WTC11 (cell line): ENCODE results near the gene RAC3. TPM values are rescaled to one million over a fixed set of nuclear protein-coding genes. Genes with fewer than 3 reads are reported as not detected.
A peak's percentile ranks its signal among the peaks of the same experiment; 100 is the strongest.

ENCODE experiments used
- ATAC-seq: fragments of 200-7000 bp; cut with Tn5 transposase; 2 replicates; pipeline ENCODE4 v1.10.0; 2021; ENCODE audit warnings: mild to moderate bottlenecking, moderate library complexity
- CTCF ChIA-PET: fragments of 300-600 bp; sonication (Branson Sonifier 250); formaldehyde crosslinking; loops from one replicate; lab custom pipeline; 2021; ENCODE audit warnings: antibody characterized with exemption; lab: Charles Lee
- POLR2A ChIA-PET: fragments of 350-600 bp; sonication (Branson Sonifier 250); formaldehyde crosslinking; loops from one replicate; lab custom pipeline; 2021; ENCODE audit warnings: antibody characterized with exemption; lab: Charles Lee
- DNase-seq: peaks from one replicate; pipeline ENCODE4 v3.0.0; 2021; ENCODE audit warnings: low spot score
- H3K27ac Mint-ChIP-seq: 2 replicates; pipeline ENCODE4 v1.8.0; 2021; ENCODE audit warnings: mixed read lengths
- H3K27me3 Mint-ChIP-seq: 2 replicates; pipeline ENCODE4 v1.8.0; 2021; ENCODE audit warnings: low read depth, mild to moderate bottlenecking, moderate library complexity, mixed read lengths
- H3K36me3 Mint-ChIP-seq: 2 replicates; pipeline ENCODE4 v1.8.0; 2021; ENCODE audit warnings: mixed read lengths
- H3K4me1 Mint-ChIP-seq: 2 replicates; pipeline ENCODE4 v1.8.0; 2022; ENCODE audit warnings: mixed read lengths
- H3K4me3 Mint-ChIP-seq: 2 replicates; pipeline ENCODE4 v1.8.0; 2021; ENCODE audit warnings: mild to moderate bottlenecking, moderate library complexity, mixed read lengths
- H3K9me3 Mint-ChIP-seq: 2 replicates; pipeline ENCODE4 v1.8.0; 2021; ENCODE audit warnings: mixed read lengths
- ATF1 ChIP-seq: sonication (generic); formaldehyde crosslinking; IDR thresholded peaks from 2 replicates; pipeline ENCODE4 v1.8.1; 2023; ENCODE audit warnings: mild to moderate bottlenecking, moderate library complexity, missing genetic modification reagents
- ATF3 ChIP-seq: sonication (generic); formaldehyde crosslinking; conservative IDR thresholded peaks from 2 replicates; pipeline ENCODE4 v1.8.1; 2022; ENCODE audit warnings: mild to moderate bottlenecking, missing genetic modification reagents
- ERG ChIP-seq: fragments of 250-450 bp; sonication (Bioruptor Pico); IDR thresholded peaks from 2 replicates; pipeline ENCODE4 v1.8.0; 2021; ENCODE audit warnings: mild to moderate bottlenecking
- ESRRA ChIP-seq: sonication (generic); formaldehyde crosslinking; IDR thresholded peaks from 2 replicates; pipeline ENCODE4 v1.8.1; 2022; ENCODE audit warnings: mild to moderate bottlenecking, missing genetic modification reagents, borderline replicate concordance
- FOXJ3 ChIP-seq: sonication (generic); formaldehyde crosslinking; IDR thresholded peaks from 2 replicates; pipeline ENCODE4 v1.9.0; 2021; ENCODE audit warnings: missing genetic modification reagents, mild to moderate bottlenecking, borderline replicate concordance
- GABPB1 ChIP-seq: sonication (generic); formaldehyde crosslinking; IDR thresholded peaks from 2 replicates; pipeline ENCODE4 v1.8.1; 2023; ENCODE audit warnings: mild to moderate bottlenecking, missing genetic modification reagents
- GTF2I ChIP-seq: fragments of 250-450 bp; sonication (Bioruptor Pico); conservative IDR thresholded peaks from 2 replicates; pipeline ENCODE4 v1.4.0; 2021; ENCODE audit warnings: mild to moderate bottlenecking
- HMGA2 ChIP-seq: fragments of 250-450 bp; sonication (Bioruptor Pico); IDR thresholded peaks from 2 replicates; pipeline ENCODE4 v1.4.0; 2021; ENCODE audit warnings: mild to moderate bottlenecking, moderate library complexity
- HMGXB4 ChIP-seq: sonication (generic); formaldehyde crosslinking; IDR thresholded peaks from 2 replicates; pipeline ENCODE4 v1.8.1; 2023; ENCODE audit warnings: mild to moderate bottlenecking, moderate library complexity, missing genetic modification reagents
- MAX ChIP-seq: sonication (generic); formaldehyde crosslinking; IDR thresholded peaks from 2 replicates; pipeline ENCODE4 v1.8.0; 2022; ENCODE audit warnings: mild to moderate bottlenecking, missing genetic modification reagents
- MXD4 ChIP-seq: fragments of 250-450 bp; sonication (Bioruptor Pico); IDR thresholded peaks from 2 replicates; pipeline ENCODE4 v1.8.0; 2021; ENCODE audit warnings: mild to moderate bottlenecking, moderate library complexity, borderline replicate concordance
- NR1H2 ChIP-seq: sonication (generic); formaldehyde crosslinking; IDR thresholded peaks from 2 replicates; pipeline ENCODE4 v1.9.0; 2021; ENCODE audit warnings: mild to moderate bottlenecking, moderate library complexity, missing genetic modification reagents
- SP1 ChIP-seq: sonication (generic); formaldehyde crosslinking; conservative IDR thresholded peaks from 2 replicates; pipeline ENCODE4 v1.8.1; 2022; ENCODE audit warnings: missing genetic modification reagents
- TCF7 ChIP-seq: sonication (generic); formaldehyde crosslinking; IDR thresholded peaks from 2 replicates; pipeline ENCODE4 v1.8.0; 2022; ENCODE audit warnings: mild to moderate bottlenecking, low read depth, missing genetic modification reagents, moderate library complexity
- TEAD4 ChIP-seq: sonication (generic); formaldehyde crosslinking; IDR thresholded peaks from 2 replicates; pipeline ENCODE4 v1.8.0; 2022; ENCODE audit warnings: mild to moderate bottlenecking, missing genetic modification reagents
- TP53 ChIP-seq: sonication (generic); formaldehyde crosslinking; IDR thresholded peaks from 2 replicates; pipeline ENCODE4 v1.8.1; 2023; ENCODE audit warnings: mild to moderate bottlenecking, missing genetic modification reagents
- ZBTB43 ChIP-seq: sonication (generic); formaldehyde crosslinking; IDR thresholded peaks from 2 replicates; pipeline ENCODE4 v1.8.1; 2023; ENCODE audit warnings: mild to moderate bottlenecking, missing genetic modification reagents
- ZMAT4 ChIP-seq: fragments of 250-450 bp; sonication (Bioruptor Pico); IDR thresholded peaks from 2 replicates; pipeline ENCODE4 v1.9.0; 2021; ENCODE audit warnings: mild to moderate bottlenecking
- ZNF232 ChIP-seq: sonication (generic); formaldehyde crosslinking; IDR thresholded peaks from 2 replicates; pipeline ENCODE4 v1.8.0; 2022; ENCODE audit warnings: mild to moderate bottlenecking, missing genetic modification reagents
- ZNF396 ChIP-seq: fragments of 250-450 bp; sonication (Bioruptor Pico); IDR thresholded peaks from 2 replicates; pipeline ENCODE4 v1.8.0; 2021; ENCODE audit warnings: mild to moderate bottlenecking, moderate library complexity, borderline replicate concordance
- ZNF416 ChIP-seq: fragments of 250-450 bp; sonication (Bioruptor Pico); IDR thresholded peaks from 2 replicates; pipeline ENCODE4 v1.9.0; 2021; ENCODE audit warnings: mild to moderate bottlenecking, inconsistent platforms
- ZNF671 ChIP-seq: fragments of 250-450 bp; sonication (Bioruptor Pico); IDR thresholded peaks from 2 replicates; pipeline ENCODE4 v1.8.0; 2021; ENCODE audit warnings: mild to moderate bottlenecking
- total RNA-seq: library from RNA; stranded (reverse); gene quantifications from 3 replicates; pipeline ENCODE4 v1.2.3, GENCODE V29; 2021

Gene RAC3
- total RNA-seq, 1 experiment from 2014 or later: 163 TPM

GRCh38 chr17:82003411-82004381 is 27.8 kb upstream of the RAC3 start:
- H3K36me3 Mint-ChIP-seq: no peaks in the 10 kb centered on the region
- no peaks in the 10 kb centered on the region for H3K27me3 Mint-ChIP-seq
- ATAC-seq: peak; percentile 21; the same call in 1 of the 2 replicates
- ChIA-PET POLR2A (no interaction called here), CTCF (interaction anchor here (1.0 to 2.6 kb wide), 5 partner anchors 8 to 34 kb away, joined by 3 to 12 read pairs (median 4); partner anchors contain the start of gene DCXR)
- no peaks in the 10 kb centered on the region for H3K4me1 Mint-ChIP-seq
- TF ChIP-seq ZMAT4 (CRISPR knock-in tag) (no peak), NR1H2 (CRISPR knock-in tag) (no peak), ESRRA (CRISPR knock-in tag) (no peak), SP1 (CRISPR knock-in tag) (no peak), GABPB1 (peak; percentile 79), TCF7 (no peak), HMGXB4 (no peak)
- H3K27ac Mint-ChIP-seq: no peak overlapping the region
- H3K4me3 Mint-ChIP-seq: no peak overlapping the region
- no peak for DNase-seq
- no peaks in the 10 kb centered on the region for H3K9me3 Mint-ChIP-seq

- H3K9me3 Mint-ChIP-seq: no peaks in the 10 kb centered on the region
- H3K4me3 Mint-ChIP-seq: no peak overlapping the region
- ATAC-seq (no peak), DNase-seq (no peak)
- no peaks in the 10 kb centered on the region for H3K36me3 Mint-ChIP-seq
- no peaks in the 10 kb centered on the region for H3K27me3 Mint-ChIP-seq
- no peak overlapping the region for H3K27ac Mint-ChIP-seq
- POLR2A ChIA-PET: no interaction called here
- H3K4me1 Mint-ChIP-seq: no peaks in the 10 kb centered on the region
- CTCF ChIA-PET: interaction anchor here (1.0 to 2.6 kb wide), 4 partner anchors 9 to 33 kb away, joined by 3 to 12 read pairs (median 4); partner anchors contain the start of gene DCXR
- TF ChIP-seq MAX (no peak), GABPB1 (no peak), ATF1 (CRISPR knock-in tag) (no peak), ATF3 (CRISPR knock-in tag) (no peak), ERG (CRISPR knock-in tag) (no peak), GTF2I (CRISPR knock-in tag) (no peak), ZNF232 (CRISPR knock-in tag) (no peak), ZNF416 (no peak), ZNF396 (no peak), MXD4 (CRISPR knock-in tag) (no peak), TEAD4 (CRISPR knock-in tag) (no peak), HMGXB4 (no peak), FOXJ3 (CRISPR knock-in tag) (no peak), ZBTB43 (CRISPR knock-in tag) (no peak), HMGA2 (no peak), TP53 (CRISPR knock-in tag) (no peak), SP1 (CRISPR knock-in tag) (no peak), ZNF671 (no peak)
These were observed 26.7 kb upstream of the RAC3 start for GRCh38 chr17:82004517-82005455.
